Measurements from ENCODE around the gene IGFLR1.

DNA sequence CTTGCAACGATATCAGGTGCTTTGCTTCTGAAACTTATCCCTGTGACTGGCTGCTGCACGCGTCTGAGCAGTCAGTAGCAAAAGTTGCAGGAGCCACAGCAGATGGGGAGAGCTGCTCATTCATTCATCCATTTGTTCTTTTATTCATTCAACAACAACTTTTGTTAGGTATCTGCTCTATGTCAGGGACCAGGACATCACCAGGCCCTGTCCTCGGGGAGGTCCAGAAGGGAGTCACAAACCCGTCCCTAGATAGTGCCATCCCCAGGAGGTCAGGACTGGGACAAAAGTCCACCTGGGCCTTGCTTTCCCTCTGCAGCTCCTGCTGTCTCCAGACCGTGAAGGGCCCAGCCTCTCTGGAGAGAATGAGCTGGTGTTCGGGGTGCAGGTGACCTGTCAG, 35.7 kb upstream of the IGFLR1 start:
- TF ChIP-seq, protein P1, sequence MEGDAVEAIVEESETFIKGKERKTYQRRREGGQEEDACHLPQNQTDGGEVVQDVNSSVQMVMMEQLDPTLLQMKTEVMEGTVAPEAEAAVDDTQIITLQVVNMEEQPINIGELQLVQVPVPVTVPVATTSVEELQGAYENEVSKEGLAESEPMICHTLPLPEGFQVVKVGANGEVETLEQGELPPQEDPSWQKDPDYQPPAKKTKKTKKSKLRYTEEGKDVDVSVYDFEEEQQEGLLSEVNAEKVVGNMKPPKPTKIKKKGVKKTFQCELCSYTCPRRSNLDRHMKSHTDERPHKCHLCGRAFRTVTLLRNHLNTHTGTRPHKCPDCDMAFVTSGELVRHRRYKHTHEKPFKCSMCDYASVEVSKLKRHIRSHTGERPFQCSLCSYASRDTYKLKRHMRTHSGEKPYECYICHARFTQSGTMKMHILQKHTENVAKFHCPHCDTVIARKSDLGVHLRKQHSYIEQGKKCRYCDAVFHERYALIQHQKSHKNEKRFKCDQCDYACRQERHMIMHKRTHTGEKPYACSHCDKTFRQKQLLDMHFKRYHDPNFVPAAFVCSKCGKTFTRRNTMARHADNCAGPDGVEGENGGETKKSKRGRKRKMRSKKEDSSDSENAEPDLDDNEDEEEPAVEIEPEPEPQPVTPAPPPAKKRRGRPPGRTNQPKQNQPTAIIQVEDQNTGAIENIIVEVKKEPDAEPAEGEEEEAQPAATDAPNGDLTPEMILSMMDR (IDR thresholded peaks at IDR 0.05): no peak
- no peak for TF ChIP-seq POLR2A (IDR thresholded peaks at IDR 0.05)
